Brain pericyte (primary cell): ENCODE results near the gene SMARCD2.
A peak's percentile ranks its signal among the peaks of the same experiment; 100 is the strongest.
"Not testable (repeated sequence)": the region's sequence is repeated elsewhere in the genome, so short reads cannot be mapped to it uniquely, and the experiment has no call there.

ENCODE experiments used
- DNase-seq: peaks from one replicate; pipeline ENCODE4 v3.0.0-alpha.2; 2012; ENCODE audit warnings: low read depth, low spot score

Gene SMARCD2

DNA sequence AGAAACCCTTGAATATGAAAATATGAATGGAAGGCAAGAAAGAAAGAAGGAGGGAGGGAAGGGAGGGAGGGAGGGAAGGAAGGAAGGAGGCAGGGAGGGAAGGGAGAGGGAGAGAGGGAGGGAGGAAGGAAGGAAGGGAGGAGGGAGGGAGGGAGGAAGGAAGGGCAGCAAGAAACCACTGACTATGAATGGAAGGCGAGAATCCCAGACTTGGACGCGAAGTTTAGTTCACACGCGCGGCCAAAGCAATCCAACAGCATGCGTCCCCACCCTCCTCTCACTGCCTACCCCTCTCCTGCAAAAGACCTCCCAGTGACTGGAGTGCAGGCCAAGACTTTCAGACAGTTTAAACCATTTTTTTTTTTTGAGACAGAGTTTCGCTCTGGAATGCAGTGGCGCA is 7.9 kb upstream of the SMARCD2 start:
- no peak for DNase-seq

DNA sequence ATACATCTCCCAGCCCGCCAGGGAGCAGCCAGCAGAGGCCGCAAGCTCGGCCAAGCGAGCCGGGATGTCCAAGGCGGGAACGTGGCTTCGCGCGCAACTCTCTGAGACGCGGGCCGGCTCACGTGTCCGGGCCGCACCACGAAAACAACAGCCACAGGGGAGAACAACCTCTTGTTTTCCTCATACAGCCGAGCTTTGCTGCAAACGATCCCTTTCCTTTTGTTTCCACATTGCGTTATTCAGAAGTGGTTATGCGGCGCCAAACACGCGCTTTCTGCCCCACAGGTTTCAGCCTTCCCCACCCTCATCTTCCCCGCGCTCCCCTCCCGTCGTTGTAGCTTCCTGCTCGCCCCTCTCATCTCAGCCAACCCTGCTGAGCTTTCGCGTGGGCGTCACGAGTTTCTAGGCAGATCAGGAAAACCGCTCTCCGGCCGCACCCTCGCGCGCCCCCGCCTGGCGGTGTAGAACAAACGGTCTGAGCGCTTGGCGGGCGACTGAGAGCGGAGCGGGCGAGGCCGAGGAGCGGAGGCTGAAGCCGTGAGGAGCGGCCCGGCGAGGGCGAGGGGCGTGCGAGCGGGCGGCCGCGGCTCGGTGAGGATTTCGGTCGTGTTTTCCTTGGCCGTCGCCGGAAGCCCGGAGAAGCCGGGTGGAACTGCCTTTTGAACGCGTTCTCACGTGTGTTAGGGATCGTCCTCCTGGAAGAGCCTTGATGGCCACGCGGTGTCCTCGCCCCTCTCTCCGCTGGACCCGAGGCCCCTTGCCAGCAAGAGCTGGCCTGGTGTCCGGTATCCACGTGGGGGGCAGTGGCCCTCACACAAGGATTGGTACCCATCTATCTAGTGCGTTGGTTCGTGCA is 6.6 kb upstream of the SMARCD2 start:
- peak; percentile 67 for DNase-seq

DNA sequence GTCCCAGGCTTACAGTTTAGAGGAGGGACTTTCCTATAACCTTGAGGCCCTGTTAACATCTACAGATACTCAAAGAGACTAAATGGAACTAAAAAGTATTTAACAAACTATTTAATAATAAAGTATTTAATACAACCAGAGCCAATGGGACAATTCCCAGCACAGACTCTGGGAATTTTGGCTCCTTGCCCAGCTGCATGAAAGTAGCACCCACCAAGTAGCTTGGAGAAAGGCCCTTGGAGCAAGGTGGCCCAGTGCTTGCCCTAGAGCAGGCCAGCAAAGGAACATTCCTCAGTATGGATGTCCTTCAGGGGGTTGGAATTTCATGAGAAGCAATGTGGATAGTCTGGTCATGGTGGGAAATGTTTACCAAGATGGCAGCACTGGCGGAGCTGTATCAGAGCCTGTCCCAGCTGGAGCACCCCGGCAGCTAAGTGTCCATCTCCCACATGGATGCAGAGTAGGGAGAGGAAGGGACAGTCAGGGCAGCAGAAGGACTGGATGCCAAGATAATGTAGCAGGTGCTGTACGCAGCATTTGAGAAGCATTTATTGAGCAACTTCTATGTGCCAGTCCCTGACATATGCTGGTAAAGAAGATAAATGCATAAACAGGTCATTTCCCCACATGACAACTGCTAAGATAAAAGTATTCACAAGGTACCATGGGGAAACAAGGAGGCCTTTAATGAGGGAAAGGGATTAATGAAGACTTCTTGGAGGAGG is 5.2 kb upstream of the SMARCD2 start:
- DNase-seq, result no peak

DNA sequence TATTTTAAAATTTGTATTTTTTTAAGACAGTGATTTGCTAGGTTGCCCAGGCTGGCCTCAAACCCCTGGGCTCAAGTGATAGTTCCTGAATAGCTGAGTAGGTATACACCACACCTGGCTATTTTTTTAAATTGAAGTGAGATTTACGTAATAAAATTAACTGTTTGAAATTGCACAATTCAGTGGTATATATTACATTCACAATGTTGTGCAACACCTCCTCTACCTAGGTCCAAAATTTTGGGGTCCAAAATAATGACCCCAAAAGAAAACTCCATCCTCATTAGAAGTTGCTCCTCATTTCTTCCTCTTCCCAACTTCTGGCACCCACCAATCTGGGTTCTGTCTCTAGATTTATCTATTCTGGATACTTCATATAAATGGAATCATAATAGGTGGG is 3.0 kb upstream of the SMARCD2 start:
- no peak for DNase-seq

DNA sequence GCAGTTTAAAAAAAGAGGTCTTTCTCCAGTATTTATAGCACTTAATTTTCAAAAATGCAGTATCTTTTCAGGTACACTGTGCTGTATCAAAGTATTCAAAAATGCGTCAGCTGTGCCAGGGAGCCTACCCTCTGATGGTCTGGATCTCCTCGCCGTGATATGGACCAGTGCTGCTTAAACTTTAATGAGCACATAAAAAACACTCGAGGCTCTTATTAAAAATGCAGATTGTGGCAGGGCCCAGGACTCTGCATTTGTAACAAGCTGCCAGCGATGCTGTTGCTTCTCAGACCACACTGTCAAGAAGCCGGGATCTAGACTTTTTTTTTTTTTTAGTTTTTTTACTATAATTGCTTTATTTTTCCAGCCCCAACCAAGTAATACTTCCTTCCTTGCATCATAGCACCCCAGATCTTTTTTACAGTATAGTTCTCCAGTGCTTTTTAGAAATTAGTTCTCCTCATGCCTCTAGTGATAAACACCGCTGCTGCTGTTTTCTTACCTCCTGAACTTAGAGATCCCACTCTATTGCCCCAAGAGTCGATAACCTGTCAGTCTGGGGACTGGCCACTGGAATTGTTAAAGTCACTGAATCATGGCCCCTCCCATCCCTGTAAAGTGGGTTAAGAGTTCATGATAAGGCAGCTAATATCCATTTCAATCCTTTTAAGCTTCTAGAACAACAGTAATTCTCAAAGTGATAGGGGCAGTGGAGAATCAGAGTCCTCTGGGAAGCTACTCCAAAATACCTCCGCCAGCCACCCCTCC is 1.6 kb upstream of the SMARCD2 start:
- no peak for DNase-seq

DNA sequence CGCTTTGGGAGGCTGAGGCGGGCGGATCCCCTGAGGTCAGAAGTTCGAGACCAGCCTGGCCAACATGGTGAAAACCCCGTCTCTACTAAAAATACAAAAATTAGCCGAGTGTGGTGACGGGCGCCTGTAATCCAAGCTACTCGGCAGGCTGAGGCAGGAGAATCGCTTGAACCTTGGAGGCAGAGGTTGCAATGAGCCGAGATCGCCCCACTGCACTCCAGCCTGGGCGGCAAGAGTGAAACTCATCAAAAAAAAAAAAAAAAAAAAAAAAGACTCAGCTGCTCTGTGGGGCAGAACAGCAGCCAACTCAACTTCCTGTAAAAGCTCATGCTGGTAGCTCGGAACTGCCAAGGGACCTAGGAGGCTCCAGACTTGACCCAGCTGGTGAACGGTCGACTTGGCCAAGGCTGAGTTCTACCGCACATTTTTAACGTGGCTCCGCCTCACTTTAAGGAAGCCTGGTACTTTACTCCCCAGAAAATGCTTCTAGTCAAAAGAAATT is 953 bp upstream of the SMARCD2 start:
- not testable (repeated sequence) for DNase-seq

DNA sequence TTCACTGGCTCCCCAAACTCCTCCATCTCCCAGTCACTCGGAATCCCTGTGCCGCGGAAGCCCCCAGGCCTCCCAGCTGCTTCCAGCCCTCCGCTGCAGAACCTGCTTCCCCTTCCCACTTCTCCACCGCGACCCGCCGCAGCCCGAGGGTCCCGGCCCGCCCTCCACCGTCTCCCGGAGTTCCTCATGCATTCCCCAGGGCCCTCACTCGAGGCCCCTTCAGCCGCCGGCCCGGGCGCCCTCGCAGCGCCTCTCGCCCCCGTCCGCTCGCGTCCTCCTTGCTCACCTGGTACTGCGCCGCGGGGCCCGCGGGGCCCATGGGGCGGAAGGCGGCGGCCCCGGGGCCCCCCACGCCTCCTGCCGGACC is 329 bp downstream of the SMARCD2 start:
- no peak for DNase-seq

DNA sequence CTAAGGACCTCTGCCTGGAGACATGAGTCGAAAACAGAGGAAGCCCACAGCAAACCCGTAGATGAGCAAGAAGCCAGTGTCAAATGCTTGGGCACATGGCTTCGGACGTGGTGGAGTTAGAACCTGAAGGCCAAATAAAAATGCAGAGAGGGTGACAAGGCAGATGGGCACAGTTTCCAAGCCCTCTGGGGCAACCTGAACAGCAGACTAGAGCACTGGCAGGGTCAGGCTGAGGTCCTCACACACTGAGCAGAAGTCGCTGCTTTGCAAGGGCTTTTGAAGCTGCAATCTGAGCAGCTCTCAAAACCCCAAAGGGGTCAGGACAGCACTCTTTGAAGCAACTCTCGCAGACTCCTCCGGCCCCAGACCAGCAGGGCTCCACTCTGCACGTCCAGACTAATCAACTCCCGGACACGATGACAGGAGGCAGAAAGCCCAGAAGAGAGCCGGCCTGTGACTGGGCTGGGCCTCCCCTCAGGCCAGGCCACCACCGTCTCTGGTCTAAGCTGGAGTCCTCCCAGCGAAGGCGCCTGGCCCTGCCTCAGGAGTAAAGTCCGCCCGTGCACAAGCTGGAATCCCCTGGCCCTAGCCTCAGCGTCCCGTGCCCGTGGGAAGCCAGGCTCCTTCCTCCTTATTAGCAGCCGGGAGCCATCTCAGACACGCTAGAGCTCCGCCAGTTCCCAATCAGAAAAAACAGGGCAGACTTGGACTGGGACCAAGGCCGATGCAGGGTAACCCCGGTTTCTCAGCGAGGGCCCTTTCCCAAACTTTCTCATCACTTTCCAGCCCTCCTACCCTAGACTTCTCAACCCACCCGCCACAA is 924 bp downstream of the SMARCD2 start:
- no peak for DNase-seq

DNA sequence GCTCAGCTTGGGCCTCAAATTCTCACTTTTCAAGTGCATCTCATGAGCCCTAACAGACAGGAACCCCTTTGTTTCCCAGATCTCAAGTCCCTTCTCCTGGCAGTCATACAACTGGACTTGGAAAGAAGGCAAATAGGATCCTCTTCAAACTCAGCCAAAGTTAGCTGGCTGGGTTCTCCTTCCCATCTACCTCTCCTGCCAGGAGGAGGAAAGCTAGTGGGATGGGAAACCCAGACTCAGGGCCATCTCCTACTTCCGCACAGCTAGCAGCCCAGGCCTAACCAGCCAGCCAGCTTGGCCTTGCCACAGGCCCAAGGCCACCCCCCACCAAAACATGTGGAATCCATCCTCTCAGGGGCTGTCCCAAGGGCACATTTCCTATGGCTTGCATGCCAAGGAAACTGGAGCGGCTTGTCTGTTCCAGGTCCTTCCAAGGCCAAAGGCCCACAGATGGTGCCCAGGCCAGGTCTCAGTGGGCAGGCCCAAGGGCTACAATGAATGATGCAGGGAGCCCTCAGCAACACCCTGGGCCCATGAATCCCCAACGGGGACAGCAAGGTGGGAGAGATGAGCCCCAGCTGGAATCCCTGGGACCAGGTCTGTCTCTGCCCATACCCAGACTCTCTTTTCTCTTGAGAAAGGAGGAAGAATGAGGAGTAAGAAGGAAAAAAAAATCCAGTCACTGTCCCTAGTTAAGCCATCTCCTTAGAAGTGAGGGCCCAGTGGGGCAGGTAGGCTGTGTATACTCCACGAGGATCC is 1.7 kb downstream of the SMARCD2 start:
- DNase-seq, result no peak

DNA sequence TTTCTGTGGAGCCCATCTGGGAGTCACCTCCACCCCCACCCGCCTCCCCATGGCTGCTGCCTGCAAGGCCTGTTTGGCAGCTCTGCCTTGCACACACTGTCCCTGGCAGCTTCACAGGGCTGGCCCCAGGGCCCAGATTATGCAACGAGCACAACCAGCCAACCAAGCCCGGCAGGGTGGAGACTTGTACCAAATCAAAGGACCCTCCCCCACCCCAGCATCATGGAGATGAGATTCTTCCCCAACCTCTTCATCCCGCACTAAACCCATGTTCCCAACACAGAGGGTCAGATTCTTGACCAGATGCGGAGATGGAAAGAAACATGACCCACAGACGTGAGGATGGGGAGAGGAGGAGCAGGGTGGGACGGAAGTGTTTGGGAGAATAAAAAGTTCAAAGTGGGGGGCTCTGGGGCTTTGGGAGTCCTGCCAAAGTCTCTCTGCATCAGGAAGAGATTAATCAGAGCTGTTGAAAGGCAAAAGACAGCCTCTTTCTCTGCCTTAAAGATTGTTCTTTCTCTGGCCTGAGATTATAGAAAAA is 3.8 kb downstream of the SMARCD2 start:
- DNase-seq, result no peak

DNA sequence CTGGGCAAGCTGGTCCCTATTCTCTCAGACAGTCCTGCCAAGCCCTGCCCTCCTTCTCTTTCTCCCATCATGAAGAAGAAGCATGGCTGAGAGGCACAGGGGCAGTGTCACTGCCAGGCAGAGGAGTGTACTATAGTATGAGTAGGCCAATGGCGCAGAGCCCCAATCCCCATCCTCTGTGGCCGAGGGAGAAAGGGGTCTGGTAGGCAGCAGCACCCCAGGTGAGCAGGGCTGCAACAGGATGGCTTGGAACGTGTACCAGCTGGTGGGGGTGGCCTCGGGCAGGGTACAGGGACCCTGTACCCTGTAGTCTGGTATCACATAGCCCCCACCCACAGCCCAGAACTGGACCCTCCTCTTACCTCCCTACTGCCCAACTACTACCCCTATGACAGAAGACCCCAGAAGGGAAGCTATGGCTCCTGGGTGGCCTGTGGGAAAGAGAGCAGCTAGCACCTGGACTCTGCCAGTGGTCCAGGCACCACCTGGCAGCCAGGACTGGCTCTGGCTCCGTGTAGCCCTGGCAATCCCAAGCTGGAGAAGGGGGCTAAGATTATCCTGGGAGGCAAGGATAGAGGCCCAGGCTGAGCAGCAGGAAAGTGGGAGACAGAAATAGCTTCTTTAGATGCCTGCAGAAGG is 4.4 kb downstream of the SMARCD2 start:
- no peak for DNase-seq

DNA sequence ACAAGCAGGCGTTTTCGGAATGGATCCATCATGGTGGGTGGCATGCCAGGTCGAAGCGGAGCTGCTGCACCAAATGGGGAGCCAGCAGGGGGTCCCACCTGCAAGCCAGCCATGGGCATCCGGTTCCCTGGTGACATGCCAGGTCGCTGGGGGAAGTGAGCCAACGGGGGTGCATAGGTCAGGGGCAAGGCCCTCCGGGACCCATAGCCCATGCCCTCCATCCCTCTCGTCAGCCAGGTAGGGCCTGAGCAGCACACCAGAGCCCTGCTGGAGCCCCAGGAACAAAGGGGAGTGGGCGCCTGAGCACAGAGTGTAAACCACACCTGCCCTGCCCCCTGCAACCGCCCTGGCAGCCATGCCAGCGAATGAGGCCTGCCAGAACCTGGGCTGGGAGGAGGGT is 5.0 kb downstream of the SMARCD2 start:
- DNase-seq, result no peak

DNA sequence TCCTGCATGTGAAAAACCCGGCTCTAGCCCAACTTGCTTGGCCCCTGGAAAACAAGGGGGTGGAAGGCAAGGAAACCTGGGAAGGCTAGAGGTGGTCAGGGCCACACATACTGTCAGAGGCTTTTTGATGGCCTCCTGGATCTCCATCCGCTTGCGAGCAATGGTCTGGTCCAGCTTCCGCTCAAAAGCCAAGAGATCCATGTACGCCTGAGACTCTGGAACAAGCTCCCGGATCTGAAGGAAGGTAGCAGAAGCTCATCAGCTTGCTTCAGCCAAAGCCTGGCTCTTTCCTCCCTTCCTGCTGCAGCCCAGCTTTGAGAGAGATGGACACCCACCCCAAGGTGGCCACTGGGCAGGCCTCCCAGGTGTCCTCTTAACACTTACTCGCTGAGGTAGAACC is 5.7 kb downstream of the SMARCD2 start:
- DNase-seq, result no peak

DNA sequence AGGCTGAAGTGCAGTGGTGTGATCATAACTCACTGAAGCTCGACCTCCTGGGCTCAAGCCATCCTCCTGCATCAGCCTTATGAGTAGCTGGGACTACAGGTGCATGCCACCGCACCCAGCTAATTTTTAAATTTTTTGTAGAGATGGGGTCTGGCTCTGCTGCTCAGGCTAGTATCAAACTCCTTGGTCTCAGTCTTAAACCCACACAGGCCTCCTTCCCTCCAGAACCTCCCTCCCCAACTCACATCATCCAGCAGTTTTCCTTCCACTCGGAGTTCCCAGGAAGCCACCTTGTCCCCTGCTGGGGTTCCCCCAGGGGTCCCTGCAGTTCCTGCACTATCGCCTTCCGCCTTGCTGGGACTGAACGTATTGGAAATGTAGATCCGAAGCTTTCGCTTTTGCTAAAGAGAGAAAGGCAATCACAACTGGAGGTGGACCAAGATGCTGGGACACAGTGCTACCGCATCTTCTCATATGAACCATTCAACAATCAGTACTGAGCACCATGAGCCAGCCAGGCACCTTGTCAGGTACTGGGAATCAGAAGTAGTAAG is 7.2 kb downstream of the SMARCD2 start:
- DNase-seq, result no peak

DNA sequence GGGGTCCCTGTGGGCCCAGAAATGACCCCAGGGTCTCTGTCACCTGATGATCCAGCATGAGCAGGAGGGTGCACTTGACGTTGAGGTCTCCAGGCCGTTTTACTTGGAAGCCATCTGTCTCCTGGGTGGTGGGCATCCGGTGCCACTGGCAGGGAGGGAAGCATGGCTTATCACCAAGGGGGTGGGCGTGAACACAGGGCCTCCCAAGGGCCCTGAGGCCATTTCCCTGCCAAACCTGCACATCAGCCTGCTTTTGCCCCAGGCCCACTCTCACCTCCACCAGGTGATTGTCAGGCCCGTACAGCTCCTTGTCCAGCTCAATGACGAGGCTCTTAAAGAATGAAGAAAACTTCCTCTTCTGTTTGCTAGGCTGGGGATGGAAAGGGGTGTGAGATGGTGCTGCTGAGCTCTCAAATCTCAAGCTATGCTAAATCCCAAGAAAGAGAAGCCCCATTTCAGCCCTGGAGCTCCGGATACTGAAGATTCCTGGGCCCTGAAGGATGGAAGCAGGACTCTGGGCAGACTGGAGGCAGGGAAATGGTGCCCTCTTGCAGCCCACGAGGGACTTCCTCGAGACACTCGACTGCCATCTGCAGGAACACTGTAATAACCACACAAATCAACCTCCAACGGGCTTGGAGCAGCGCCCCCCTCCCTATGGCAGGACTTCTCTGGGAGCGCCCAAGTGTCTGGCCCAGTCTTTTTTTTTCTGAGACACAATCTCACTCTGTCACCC is 7.9 kb downstream of the SMARCD2 start:
- DNase-seq, result no peak

DNA sequence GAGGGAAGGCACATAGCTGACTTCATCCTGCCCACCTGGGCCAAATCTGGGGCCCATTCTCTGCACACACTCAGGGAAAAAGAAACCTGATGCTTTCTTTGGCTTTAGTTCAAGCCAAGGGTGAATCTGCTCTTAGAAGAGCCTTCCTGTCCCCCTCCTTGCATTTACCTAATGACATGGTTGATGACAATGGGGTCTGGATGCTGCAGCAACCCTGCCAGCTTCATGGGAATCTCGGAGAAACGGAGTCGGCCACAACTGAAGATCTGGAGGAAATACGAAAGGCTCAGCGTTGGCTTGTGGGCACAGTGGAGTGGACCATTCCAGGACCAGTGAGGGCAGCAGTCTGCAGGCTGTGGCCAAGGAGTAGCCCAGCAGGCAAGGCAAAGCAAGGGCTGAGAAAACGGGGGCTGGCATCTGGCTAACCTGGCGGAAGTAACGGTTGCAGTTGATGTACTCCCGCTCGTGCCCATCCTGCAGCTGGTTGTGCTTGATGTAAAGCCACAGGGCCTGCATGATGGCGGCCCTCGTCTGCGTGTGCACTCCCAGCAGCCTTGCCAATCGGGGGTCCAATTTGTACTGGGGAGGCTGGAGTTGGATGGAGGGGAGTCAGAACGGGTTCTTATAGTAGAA is 8.6 kb downstream of the SMARCD2 start:
- no peak for DNase-seq

DNA sequence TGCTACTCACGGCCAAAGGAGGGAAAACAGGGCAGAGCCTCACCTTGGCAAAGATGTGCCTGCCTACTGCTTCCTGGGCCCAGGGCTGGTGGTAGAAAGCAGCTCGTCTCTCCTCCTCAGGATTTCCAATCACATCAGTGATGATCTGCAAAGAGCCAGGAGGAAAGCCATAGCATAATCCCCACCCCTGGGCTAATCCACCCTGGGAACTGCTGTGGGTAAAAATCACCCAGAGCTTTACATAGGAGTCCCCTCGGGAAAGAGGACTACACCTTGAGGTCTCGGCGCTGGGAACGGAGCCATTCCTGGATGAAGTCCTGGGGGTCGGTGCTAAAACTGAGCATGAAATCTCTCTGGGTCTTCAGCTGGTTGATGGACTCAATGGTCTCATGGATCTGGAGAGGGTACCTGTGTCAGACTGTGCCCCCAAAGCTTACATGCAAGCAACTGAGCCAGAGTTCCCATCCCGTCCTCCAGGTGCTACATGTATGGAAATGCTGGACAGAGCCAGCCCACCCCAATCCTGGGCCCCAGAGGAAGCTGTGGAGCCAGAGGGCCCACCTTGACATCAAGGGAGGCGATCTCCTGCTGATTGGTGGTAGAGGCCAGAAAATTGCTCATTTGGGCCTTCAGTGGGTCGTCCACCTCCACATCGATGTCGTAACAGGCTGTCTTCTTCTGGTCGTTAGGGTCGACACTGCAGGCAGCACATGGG is 9.3 kb downstream of the SMARCD2 start:
- no peak for DNase-seq

DNA sequence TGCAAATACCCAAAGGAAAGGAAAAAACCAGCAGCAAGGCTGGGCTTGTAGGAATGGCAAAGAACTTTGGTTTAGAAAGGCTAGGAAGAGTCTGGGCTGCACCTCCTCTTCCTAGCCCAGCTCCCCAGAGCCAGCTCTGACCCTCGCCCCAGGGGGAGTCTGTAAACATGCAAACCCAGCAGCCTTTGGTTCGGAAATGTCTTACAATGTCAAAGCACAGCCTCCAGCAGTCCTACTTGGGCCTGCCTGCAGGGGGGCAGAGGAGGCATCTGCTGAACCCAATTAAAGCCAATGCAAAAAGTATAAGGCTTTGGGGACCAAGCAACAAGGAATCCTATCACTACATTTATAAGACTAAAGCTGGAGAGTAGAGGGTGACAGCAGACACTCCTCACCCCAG is 10.0 kb downstream of the SMARCD2 start:
- DNase-seq, result no peak
